Sigmoid colon (tissue), 4 donors: ENCODE data around the gene GRIK1.

ENCODE experiments used
- CTCF ChIP-seq, 4 experiments: fragments of 450-650 bp in 3 of 4; fragments of 200-600 bp in 1 of 4; IDR thresholded peaks; one replicate each; pipeline ENCODE4 v1.5.1; 2016 to 2019; ENCODE audit warnings: antibody characterized with exemption in 4 of 4, mild to moderate bottlenecking in 3 of 4, moderate library complexity in 2 of 4
- POLR2A ChIP-seq, 2 donors: fragments of 450-650 bp; IDR thresholded peaks; one replicate each; pipeline ENCODE4 v1.6.1; 2016; ENCODE audit warnings: antibody characterized with exemption in 2 of 2, mild to moderate bottlenecking in 2 of 2, moderate library complexity in 2 of 2
- POLR2AphosphoS5 ChIP-seq, 4 donors: sonication (generic); formaldehyde crosslinking; IDR thresholded peaks; one replicate each; pipeline ENCODE4 v1.6.1; 2017; ENCODE audit warnings: antibody characterized with exemption in 4 of 4

- no peak for TF ChIP-seq POLR2A (IDR thresholded peaks at IDR 0.05)
- TF ChIP-seq CTCF (IDR thresholded peaks at IDR 0.05) = no peak
- no peak for TF ChIP-seq POLR2AphosphoS5 (IDR thresholded peaks at IDR 0.05)
These were observed 367.8 kb downstream of the GRIK1 start for GRCh38 chr21:29571949-29572348.
